Measurements from ENCODE around the gene SPATA20.

The SPATA20 gene

GRCh38 chr17:50540560-50541401, 6.2 kb upstream of the SPATA20 start:
- no peak for DNase-seq

- no peak for DNase-seq
These were observed 5.6 kb upstream of the SPATA20 start for GRCh38 chr17:50541402-50541715.

- DNase-seq = peak; percentile 78 to 90
These were observed 5.0 kb upstream of the SPATA20 start for GRCh38 chr17:50541716-50542688.

GRCh38 chr17:50542795-50543774, 3.9 kb upstream of the SPATA20 start:
- DNase-seq = no peak

- DNase-seq = peak; percentile 30 to 42
These were observed 2.5 kb upstream of the SPATA20 start for GRCh38 chr17:50544516-50544915.

GRCh38 chr17:50545311-50545710, 1.7 kb upstream of the SPATA20 start:
- DNase-seq = no peak

- DNase-seq = no peak
These were observed 306 bp upstream of the SPATA20 start for GRCh38 chr17:50546701-50547034.

- DNase-seq = no peak
These were observed 736 bp downstream of the SPATA20 start for GRCh38 chr17:50547736-50548083.

GRCh38 chr17:50548831-50549230, 1.9 kb downstream of the SPATA20 start:
- DNase-seq = no peak

- DNase-seq = no peak
These were observed 2.4 kb downstream of the SPATA20 start for GRCh38 chr17:50549256-50549941.

GRCh38 chr17:50549969-50550368, 3.0 kb downstream of the SPATA20 start:
- DNase-seq = no peak

GRCh38 chr17:50550661-50551432, 3.9 kb downstream of the SPATA20 start:
- peak; percentile 29 to 68 for DNase-seq

GRCh38 chr17:50551433-50551815, 4.5 kb downstream of the SPATA20 start:
- no peak for DNase-seq

GRCh38 chr17:50551884-50552283, 4.9 kb downstream of the SPATA20 start:
- DNase-seq = no peak

- no peak for DNase-seq
These were observed 7.2 kb downstream of the SPATA20 start for GRCh38 chr17:50554201-50554600.

- DNase-seq = no peak
These were observed 9.8 kb downstream of the SPATA20 start for GRCh38 chr17:50556803-50557202.

GRCh38 chr17:50557630-50558029, 10.7 kb downstream of the SPATA20 start:
- no peak for DNase-seq

- no peak for DNase-seq
These were observed 11.1 kb downstream of the SPATA20 start for GRCh38 chr17:50558091-50558490.

- no peak for DNase-seq
These were observed 11.6 kb downstream of the SPATA20 start for GRCh38 chr17:50558581-50558940.

GRCh38 chr17:50558941-50559614, 12.1 kb downstream of the SPATA20 start:
- DNase-seq = peak; percentile 60 to 65

GRCh38 chr17:50559674-50560184, 12.8 kb downstream of the SPATA20 start:
- DNase-seq = peak; percentile 52 to 56

All from inflammatory macrophage treated with lipopolysaccharide for 1 hour (primary cell).